IPS-18c (cell line): ENCODE results near the gene TRUB1.
A peak's percentile ranks its signal among the peaks of the same experiment; 100 is the strongest.
"Not testable (repeated sequence)": the region's sequence is repeated elsewhere in the genome, so short reads cannot be mapped to it uniquely, and the experiment has no call there.

Experiments used
- H3K4me3 ChIP-seq: 2 replicates; pipeline ENCODE4 v1.7.0; 2013; ENCODE audit warnings: low read depth, mild to moderate bottlenecking, low read length, moderate library complexity; ENCODE audit not compliant: insufficient read depth
- H3K9me3 ChIP-seq: one replicate; pipeline ENCODE4 v1.6.1; 2013; ENCODE audit warnings: mild to moderate bottlenecking, low read length, moderate library complexity; ENCODE audit not compliant: control insufficient read depth, insufficient read depth

The TRUB1 gene

DNA sequence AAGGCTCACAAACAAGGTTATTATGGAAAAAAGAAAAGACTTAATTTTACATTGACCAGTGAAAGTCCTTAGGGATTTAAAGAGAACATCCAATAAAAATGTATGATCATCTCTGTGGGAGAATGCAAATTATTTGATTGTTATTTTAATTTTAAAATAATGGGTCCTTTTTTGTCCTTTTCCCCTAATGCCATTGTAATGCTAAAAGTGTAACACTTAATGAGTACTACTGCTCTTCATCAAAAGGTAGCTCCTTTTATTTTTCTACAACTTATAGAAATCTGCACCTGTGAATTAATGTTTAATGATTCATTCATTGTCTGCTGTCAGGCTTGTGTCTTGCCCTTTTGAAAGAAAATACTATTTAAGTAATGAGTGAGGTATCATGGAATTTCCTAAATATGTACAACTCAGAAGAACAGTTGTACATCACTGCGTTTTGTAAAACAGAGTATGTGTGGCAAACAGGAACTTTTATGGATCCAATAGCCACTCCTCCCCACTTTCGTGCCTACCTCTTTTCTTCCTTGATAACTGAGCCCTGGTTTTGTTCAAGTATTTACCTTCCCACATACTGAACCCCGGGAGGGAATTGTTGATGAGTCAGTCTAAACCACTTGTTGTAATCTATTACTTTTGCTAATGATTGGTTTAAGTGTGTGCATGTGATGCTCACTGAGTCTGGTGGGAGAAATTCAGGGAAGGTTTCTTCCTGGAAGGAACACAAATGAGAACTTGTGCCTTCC, 19.9 kb upstream of the TRUB1 start:
- H3K4me3 ChIP-seq, result no peak overlapping the region
- no peaks in the 10 kb centered on the region for H3K9me3 ChIP-seq

- H3K9me3 ChIP-seq, result no peaks in the 10 kb centered on the region
- no peak overlapping the region for H3K4me3 ChIP-seq
Measured at GRCh38 chr10:114920459-114920858, 17.5 kb upstream of the TRUB1 start.

DNA sequence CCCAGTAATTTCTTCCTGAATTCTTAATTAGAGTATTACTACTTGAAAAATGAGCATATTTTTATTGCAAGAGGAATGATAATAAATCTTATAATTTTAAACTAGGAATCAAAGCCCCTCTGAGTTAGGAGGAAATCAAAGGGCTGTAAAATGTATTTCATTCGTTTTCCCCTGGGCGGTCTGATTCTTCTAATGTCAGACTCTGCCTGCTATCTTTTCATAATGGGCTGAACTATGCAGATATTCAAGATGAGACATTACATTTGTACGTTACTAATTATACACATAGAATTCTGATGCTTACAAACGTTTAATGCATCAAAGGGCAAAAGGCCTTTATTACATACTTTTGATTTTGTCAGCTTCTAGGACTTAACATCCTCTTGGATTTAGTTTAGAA, 16.0 kb upstream of the TRUB1 start:
- no peak overlapping the region for H3K4me3 ChIP-seq
- H3K9me3 ChIP-seq, result no peaks in the 10 kb centered on the region

GRCh38 chr10:114923551-114923950, 14.4 kb upstream of the TRUB1 start:
- Histone ChIP-seq H3K4me3 (no peak overlapping the region), H3K9me3 (no peaks in the 10 kb centered on the region)

DNA sequence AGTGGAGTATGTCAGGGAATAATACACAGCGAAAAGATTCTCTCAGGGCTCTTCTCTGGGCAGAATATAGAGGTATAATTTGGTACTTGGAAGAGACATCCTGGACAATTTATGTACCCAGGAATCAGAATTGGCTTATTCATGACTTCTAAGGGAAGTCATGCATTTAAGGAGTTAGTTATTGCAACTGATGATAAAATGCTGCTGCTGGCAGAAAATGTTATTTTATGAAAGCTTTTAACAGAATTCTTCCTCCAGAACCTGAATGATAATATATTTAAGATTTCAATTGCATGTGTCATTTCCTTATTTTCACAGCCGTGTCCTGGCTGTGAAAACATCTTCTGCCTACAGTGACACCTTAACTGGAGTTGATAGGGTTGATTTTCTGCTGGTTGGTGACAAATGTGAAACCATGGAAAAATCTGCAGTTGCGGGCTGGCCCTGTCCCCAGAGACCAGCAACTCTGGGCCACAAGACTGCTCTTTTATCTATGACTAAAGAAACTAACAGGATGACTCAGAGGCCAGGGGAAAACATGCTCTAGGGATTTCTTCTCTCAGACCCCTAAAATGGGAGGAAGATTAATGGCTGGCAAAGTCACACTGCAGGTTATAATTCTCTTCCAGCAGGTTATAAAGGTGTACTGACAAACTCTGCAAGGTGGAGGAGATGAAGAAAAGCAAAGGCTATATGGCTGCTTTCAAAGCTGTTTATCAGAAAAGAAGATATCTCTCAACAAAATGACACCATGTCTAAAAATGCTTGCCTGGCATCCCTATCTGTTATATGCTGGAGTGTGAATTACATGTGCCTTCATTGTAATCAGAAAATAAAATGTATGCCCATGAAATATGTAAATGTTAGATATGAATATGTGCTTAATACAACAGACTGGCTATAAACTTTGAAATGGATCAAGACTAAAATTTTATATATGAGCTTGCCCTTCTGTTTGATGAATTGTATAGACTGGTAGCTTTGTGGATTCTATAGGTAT, 12.1 kb upstream of the TRUB1 start:
- Histone ChIP-seq H3K9me3 (peaks cover 2% of the 10 kb centered on the region), H3K4me3 (no peak overlapping the region)

DNA sequence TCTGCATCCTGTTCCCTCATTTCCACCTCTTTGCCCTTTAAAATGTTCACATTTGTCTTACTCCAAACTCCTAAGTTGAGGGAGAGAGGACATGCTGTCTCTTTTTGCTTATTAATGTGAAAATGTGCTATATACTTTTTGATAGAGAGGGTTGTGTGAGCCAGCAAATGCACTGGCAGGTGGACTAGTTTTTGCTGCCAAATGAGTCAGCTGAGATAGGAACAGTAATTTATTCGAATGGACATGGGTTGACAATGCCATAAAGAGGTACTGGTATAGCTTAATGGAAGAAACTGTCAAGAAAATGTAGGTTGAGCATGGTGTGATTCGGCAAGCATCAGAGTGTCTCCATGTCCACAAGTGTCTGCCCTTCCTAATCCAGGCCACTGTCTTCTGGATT, 9.2 kb upstream of the TRUB1 start:
- Histone ChIP-seq H3K4me3 (no peak overlapping the region), H3K9me3 (peaks cover 2% of the 10 kb centered on the region)

GRCh38 chr10:114930320-114930719, 7.7 kb upstream of the TRUB1 start:
- H3K9me3 ChIP-seq, result peaks cover 2% of the 10 kb centered on the region

GRCh38 chr10:114931072-114931679, 6.8 kb upstream of the TRUB1 start:
- H3K9me3 ChIP-seq, result peaks cover 2% of the 10 kb centered on the region
- no peak overlapping the region for H3K4me3 ChIP-seq

More at GRCh38 chr10:114930320-114930719, 7.7 kb upstream of the TRUB1 start:
- H3K4me3 ChIP-seq, result no peak overlapping the region

- Histone ChIP-seq H3K4me3 (no peak overlapping the region), H3K9me3 (peaks cover 2% of the 10 kb centered on the region)
Measured at GRCh38 chr10:114932225-114932624, 5.8 kb upstream of the TRUB1 start.

- H3K4me3 ChIP-seq, result no peak overlapping the region
- H3K9me3 ChIP-seq, result peaks cover 2% of the 10 kb centered on the region
Measured at GRCh38 chr10:114932945-114933344, 5.0 kb upstream of the TRUB1 start.

DNA sequence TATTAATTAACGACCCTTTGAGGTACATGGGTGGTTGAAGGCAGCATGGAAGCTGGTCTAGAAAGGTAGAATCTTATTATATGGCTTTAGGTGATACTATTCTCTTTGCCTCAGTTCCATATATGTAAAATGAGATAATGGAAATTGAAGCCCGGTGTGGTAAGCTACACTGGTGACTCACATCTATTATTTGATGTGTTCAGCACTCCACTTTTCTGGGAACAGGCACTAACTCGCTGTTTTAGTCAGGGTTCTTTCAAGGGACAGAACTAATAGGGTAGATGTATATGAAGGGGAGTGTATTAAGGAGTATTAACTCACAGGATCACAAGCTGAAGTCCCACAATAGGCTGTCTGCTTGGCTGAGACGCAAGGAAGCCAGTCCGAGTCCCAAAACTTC, 4.4 kb upstream of the TRUB1 start:
- Histone ChIP-seq H3K4me3 (no peak overlapping the region), H3K9me3 (peaks cover 2% of the 10 kb centered on the region)

DNA sequence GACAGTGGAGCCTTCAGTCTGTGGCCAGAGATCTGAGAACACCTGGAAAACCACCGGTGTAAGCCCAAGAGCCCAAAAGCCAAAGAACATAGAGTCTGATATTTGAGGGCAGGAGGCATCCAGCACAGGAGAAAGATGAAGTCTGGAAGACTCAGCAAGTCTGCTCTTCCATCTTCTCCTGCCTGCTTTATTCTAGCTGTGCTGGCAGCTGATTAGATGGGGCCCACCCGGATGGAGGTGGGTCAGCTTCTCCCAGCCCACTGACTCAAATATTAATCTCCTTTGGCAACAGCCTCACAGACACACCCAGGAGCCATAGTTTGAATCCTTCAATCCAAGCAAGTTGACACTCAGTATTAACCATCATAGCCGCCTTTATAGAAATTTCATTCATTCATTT, 4.0 kb upstream of the TRUB1 start:
- not testable (repeated sequence) for H3K4me3 ChIP-seq, H3K9me3 ChIP-seq

GRCh38 chr10:114938856-114939193, 830 bp downstream of the TRUB1 start:
- H3K9me3 ChIP-seq, result no peaks in the 10 kb centered on the region

DNA sequence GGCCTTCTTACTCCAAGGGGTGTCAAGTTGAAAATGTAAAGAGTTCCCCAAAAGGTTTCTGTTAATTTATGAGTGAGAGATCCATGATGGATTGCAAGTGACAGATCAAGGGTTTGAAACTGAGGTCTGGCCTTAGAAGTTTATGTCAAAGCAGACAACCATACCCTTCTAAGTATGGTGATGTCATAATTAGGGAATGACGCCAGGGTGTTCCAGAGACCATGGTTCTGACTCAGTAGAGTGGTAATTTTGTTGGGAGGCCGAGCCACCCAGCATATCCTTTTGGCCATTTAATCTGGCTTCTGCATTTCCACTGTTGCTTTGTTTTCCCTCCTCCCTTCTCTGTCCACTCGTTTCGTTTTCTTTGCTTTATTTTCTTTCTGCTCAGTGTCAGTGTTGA, 2.7 kb downstream of the TRUB1 start:
- Histone ChIP-seq H3K4me3 (no peak overlapping the region), H3K9me3 (no peaks in the 10 kb centered on the region)

More at GRCh38 chr10:114938856-114939193, 830 bp downstream of the TRUB1 start:
- H3K4me3 ChIP-seq, result peak overlapping the region; percentile 89

- Histone ChIP-seq H3K4me3 (no peak overlapping the region), H3K9me3 (no peaks in the 10 kb centered on the region)
Measured at GRCh38 chr10:114943000-114943399, 5.0 kb downstream of the TRUB1 start.

GRCh38 chr10:114953047-114953446, 15.1 kb downstream of the TRUB1 start:
- no peak overlapping the region for H3K4me3 ChIP-seq
- no peaks in the 10 kb centered on the region for H3K9me3 ChIP-seq

DNA sequence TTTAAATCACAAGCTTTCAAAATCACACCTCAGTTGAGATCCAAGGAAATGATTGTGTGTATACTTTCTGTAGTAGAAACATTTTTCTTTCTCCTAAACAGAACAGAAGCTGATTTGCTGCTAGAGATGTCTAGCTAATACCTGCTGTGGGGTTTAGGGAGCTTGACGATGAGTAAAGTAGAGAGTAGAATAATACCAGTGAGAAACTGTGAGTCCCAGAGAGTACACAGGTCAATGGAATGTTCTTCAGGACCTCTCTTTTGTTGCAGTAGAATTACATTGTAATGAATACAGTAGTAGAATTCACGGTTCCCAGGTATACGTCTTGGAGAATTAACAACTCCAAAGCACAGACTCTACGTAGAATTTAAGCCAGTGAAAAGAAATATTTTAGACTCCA, 18.0 kb downstream of the TRUB1 start:
- Histone ChIP-seq H3K9me3 (no peaks in the 10 kb centered on the region), H3K4me3 (no peak overlapping the region)

- H3K9me3 ChIP-seq, result no peaks in the 10 kb centered on the region
- H3K4me3 ChIP-seq, result no peak overlapping the region
Measured at GRCh38 chr10:114956466-114956865, 18.5 kb downstream of the TRUB1 start.
